ENCODE results near the gene SRC. TPM values are rescaled to one million over a fixed set of nuclear protein-coding genes. Genes with fewer than 3 reads are reported as not detected.

SRC gene
- polyA plus RNA-seq, 1 experiment = 13.9 TPM

- CTCF ChIA-PET = no interaction called here
- H3K9me3 ChIP-seq (ENCODE audit: control insufficient read depth, insufficient read depth, low read length) = no peaks in the 10 kb centered on the region; the same call in 1 of the 2 replicates
- H3K27me3 ChIP-seq (ENCODE audit: control insufficient read depth, insufficient read depth, low read length) = peaks cover 59% of the 10 kb centered on the region
- H3K4me3 ChIP-seq (ENCODE audit: low read depth, low read length) = no peak overlapping the region
- no peak overlapping the region for H3K27ac ChIP-seq (ENCODE audit: low read depth, low read length)
- TF ChIP-seq CTCF (IDR thresholded peaks at IDR 0.05; ENCODE audit: low read depth, low read length) = no peak
- no peak for DNase-seq (ENCODE audit: low read depth, low spot score)
- POLR2A ChIA-PET = no interaction called here
Observed at GRCh38 chr20:37442986-37443385, 97.0 kb downstream of the SRC start.

- ChIA-PET CTCF (no interaction called here), POLR2A (no interaction called here)
- Histone ChIP-seq H3K27me3 (ENCODE audit: control insufficient read depth, insufficient read depth, low read length) (peaks cover 59% of the 10 kb centered on the region), H3K9me3 (ENCODE audit: control insufficient read depth, insufficient read depth, low read length) (no peaks in the 10 kb centered on the region; the same call in 1 of the 2 replicates), H3K4me3 (ENCODE audit: low read depth, low read length) (no peak overlapping the region), H3K27ac (ENCODE audit: low read depth, low read length) (no peak overlapping the region)
- no peak for DNase-seq (ENCODE audit: low read depth, low spot score)
- TF ChIP-seq CTCF (IDR thresholded peaks at IDR 0.05; ENCODE audit: low read depth, low read length) = no peak
Observed at GRCh38 chr20:37443596-37443995, 97.7 kb downstream of the SRC start.

- Histone ChIP-seq H3K9me3 (ENCODE audit: control insufficient read depth, insufficient read depth, low read length) (no peaks in the 10 kb centered on the region; the same call in 1 of the 2 replicates), H3K27ac (ENCODE audit: low read depth, low read length) (no peak overlapping the region), H3K27me3 (ENCODE audit: control insufficient read depth, insufficient read depth, low read length) (peaks cover 49% of the 10 kb centered on the region), H3K4me3 (ENCODE audit: low read depth, low read length) (no peak overlapping the region)
- ChIA-PET CTCF (no interaction called here), POLR2A (no interaction called here)
- TF ChIP-seq CTCF (IDR thresholded peaks at IDR 0.05; ENCODE audit: low read depth, low read length) = no peak
- DNase-seq (ENCODE audit: low read depth, low spot score) = no peak
Observed at GRCh38 chr20:37445041-37445440, 99.1 kb downstream of the SRC start.

GRCh38 chr20:37446286-37447032 lies 100.5 kb downstream of the SRC start:
- peaks cover 41% of the 10 kb centered on the region for H3K27me3 ChIP-seq (ENCODE audit: control insufficient read depth, insufficient read depth, low read length)
- no peak for TF ChIP-seq CTCF (IDR thresholded peaks at IDR 0.05; ENCODE audit: low read depth, low read length)
- ChIA-PET POLR2A (no interaction called here), CTCF (no interaction called here)
- no peak for DNase-seq (ENCODE audit: low read depth, low spot score)
- no peaks in the 10 kb centered on the region for H3K9me3 ChIP-seq (ENCODE audit: control insufficient read depth, insufficient read depth, low read length)
- no peak overlapping the region for H3K4me3 ChIP-seq (ENCODE audit: low read depth, low read length)
- no peak overlapping the region for H3K27ac ChIP-seq (ENCODE audit: low read depth, low read length)

GRCh38 chr20:37447688-37448087 lies 101.7 kb downstream of the SRC start:
- Histone ChIP-seq H3K27ac (ENCODE audit: low read depth, low read length) (no peak overlapping the region), H3K4me3 (ENCODE audit: low read depth, low read length) (no peak overlapping the region), H3K9me3 (ENCODE audit: control insufficient read depth, insufficient read depth, low read length) (no peaks in the 10 kb centered on the region), H3K27me3 (ENCODE audit: control insufficient read depth, insufficient read depth, low read length) (peaks cover 36% of the 10 kb centered on the region)
- ChIA-PET CTCF (interaction anchor here (0.5 kb wide), 1 partner anchor 1177 kb away, joined by 3 read pairs; no protein-coding TSS in a partner anchor), POLR2A (no interaction called here)
- DNase-seq (ENCODE audit: low read depth, low spot score) = no peak
- TF ChIP-seq CTCF (IDR thresholded peaks at IDR 0.05; ENCODE audit: low read depth, low read length) = no peak

Measured in AG04450 (cell line).